Mononuclear cell (primary cell): ENCODE measurements around the gene GNGT2. TPM values are rescaled to one million over a fixed set of nuclear protein-coding genes. Genes with fewer than 3 reads are reported as not detected.

Experiments used
- H3K27me3 ChIP-seq: 2 replicates; pipeline ENCODE4 v1.6.0; 2011; ENCODE audit warnings: low read length, control low read depth; ENCODE audit not compliant: insufficient read depth
- H3K4me1 ChIP-seq: 2 replicates; pipeline ENCODE4 v1.5.1; 2011; ENCODE audit warnings: mild to moderate bottlenecking, low read length, control low read depth; ENCODE audit not compliant: insufficient read depth
- H3K4me3 ChIP-seq: 2 replicates; pipeline ENCODE4 v1.5.1; 2011; ENCODE audit warnings: mild to moderate bottlenecking, low read length, moderate library complexity
- H3K9me3 ChIP-seq: 2 replicates; pipeline ENCODE4 v1.5.1; 2011; ENCODE audit warnings: low read depth, mild to moderate bottlenecking, control low read depth, low read length
- total RNA-seq: library from RNA; depleted of rRNA; stranded (reverse); fragments of >200 nt; gene quantifications from one replicate; pipeline ENCODE4 v1.2.3, GENCODE V29; 2012

The GNGT2 gene
- total RNA-seq: 3.3 TPM

DNA sequence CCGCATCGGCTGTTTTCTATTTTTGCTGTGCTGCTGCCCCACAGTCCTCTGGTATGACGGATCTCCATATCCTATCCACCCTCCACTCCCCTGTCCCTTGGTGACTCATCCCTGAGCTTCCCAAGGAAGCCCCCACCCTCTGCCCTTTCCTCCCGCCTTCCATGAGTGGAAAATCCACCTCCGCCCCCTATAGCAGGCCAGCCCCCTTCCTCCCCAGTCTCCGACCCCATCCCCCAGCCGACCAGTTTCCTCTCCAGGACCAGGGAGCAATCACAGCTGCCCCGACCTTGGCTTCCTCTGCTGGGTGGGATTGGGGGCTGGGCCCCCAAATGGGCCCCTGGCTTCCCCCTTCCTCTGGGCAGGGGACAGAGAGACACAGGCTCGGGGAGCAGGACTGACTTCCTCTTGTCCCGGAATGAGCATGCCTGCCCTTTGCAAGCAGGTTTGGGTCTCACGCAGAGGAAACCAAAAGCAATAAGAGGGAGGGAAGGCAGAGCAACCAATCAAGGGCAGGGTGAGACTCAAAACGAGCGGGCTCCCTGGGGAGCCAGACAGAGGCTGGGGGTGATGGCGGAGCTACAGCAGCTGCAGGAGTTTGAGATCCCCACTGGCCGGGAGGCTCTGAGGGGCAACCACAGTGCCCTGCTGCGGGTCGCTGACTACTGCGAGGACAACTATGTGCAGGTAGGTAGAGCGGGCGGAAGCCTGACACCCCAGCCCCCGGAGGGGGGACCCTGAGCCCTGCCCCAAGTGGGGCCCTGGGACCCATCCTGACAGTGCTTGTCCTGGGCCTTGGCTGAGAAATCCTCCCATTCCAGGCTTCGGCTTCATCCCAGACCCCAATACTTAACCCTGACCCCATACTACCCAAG, at the start of gene GNGT2, which contains the start of gene ABI3:
Gene GNGT2, minus strand, starts transcription at position 417 of the 872 bp plus-strand sequence. CDS start 3,152 bp downstream, outside the sequence.
Gene ABI3, plus strand, starts transcription at position 550 of the 872 bp plus-strand sequence. Its CDS starts 18 bp downstream, at position 568.
- Histone ChIP-seq H3K9me3 (no peaks in the 10 kb centered on the region), H3K4me1 (peaks cover 78% of the 10 kb centered on the region), H3K4me3 (peak within 1 kb of the TSS; percentile 45), H3K27me3 (no peaks in the 10 kb centered on the region)

DNA sequence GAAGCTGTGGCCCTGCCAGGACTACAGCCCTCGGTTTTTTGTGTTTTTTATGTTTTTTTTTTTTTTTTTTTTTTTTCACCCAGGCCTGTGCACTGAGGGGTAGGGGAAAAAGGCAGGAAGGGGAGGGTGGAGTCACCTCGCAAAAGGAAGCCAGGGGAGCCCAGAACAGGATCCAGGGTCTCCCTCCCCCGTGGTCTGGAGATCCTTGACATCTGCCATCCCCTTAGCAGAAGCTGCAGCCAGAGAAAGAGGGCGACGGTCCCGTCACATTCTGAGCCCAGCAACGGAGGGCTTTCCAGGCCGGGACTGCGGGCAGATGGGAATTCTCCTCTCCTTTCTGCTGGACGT, 49.3 kb upstream of the GNGT2 start:
- H3K9me3 ChIP-seq: no peaks in the 10 kb centered on the region
- H3K4me1 ChIP-seq: peaks cover 21% of the 10 kb centered on the region
- H3K27me3 ChIP-seq: no peaks in the 10 kb centered on the region
- peak overlapping the region; percentile 46 for H3K4me3 ChIP-seq

DNA sequence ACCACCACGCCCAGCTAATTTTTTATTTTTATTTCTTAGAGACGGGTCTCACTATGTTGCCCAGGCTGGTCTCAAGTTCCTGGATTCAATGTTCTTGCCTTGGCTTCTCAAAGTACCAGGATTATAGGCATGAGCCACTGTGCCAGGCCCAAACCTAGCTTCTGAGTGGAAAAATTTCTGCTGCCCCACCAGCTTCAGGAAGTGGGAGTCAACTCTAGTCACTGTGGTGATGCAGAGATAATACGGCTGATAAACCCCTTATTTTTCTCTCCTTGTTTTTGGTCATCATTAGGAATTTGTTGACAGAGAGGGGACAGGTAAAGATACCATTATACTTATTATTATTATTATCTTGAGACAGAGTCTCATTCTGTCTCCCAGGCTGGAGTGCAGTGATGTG, 48.0 kb upstream of the GNGT2 start:
- no peaks in the 10 kb centered on the region for H3K27me3 ChIP-seq
- no peaks in the 10 kb centered on the region for H3K9me3 ChIP-seq
- H3K4me1 ChIP-seq: peaks cover 21% of the 10 kb centered on the region
- no peak overlapping the region for H3K4me3 ChIP-seq

DNA sequence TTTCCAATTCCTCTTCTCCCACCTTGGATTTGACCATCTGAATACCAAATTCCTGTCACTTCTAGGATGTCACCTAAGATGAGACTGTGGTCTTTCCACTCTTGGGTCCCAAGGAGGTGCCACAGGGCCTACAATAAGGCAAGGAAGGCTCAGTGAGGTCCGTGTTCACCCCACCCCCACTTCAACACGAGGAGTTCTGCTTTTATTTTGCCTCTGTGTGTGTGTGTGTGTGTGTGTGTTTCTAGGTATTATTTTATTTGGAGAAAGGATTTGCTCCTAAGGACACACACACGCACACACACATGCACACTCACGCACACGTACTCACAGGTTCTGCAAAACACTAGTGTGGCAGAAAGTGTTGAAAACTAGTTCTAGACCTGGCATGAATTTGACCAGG, 44.8 kb upstream of the GNGT2 start:
- no peaks in the 10 kb centered on the region for H3K9me3 ChIP-seq
- H3K4me3 ChIP-seq: no peak overlapping the region
- H3K4me1 ChIP-seq: peaks cover 31% of the 10 kb centered on the region
- no peaks in the 10 kb centered on the region for H3K27me3 ChIP-seq

DNA sequence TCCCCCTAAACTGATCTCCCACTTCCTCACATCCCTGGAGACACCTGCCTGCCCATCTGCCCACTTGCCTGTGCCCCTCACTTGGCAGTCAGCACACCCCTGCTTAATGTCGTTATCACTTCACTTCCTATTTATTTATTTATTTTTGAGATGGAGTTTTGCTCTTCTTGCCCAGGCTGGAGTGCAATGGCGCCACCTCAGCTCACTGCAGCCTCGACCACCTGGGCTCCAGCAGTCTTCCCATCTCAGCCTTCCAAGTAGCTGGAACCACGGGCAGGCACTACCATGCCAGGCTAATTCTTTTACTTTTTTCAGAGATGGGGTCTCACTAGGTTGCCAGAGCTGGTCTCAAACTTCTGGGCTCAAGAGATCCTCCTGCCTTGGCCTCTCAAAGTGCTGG, 43.7 kb upstream of the GNGT2 start:
- no peaks in the 10 kb centered on the region for H3K27me3 ChIP-seq
- no peak overlapping the region for H3K4me3 ChIP-seq
- peaks cover 23% of the 10 kb centered on the region for H3K4me1 ChIP-seq
- H3K9me3 ChIP-seq: no peaks in the 10 kb centered on the region

DNA sequence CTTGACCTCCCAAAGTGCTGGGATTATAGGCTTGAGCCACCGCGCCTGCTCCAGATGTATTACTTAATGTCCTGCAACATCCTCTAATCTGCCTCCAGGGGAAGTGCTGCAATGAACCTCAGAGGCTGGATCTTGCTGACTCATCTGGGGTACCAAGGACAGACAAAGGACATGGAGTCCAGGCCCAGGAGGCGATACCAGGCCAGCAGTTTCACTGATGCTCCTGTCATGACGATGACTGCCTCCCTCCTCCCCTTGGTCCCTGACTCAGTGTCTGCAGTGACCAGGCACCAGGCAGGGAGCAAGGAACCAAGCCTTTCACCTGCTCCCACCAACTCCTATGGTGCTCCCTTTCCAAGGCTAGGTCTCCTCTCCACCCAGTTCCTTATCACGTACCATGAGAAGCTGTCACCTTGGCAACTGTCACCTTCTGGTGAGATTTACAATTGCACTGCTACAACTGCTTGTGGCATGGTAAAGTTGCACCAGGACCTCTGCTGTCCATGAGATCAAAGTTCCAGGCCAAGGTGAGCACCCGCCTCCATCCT, 41.8 kb upstream of the GNGT2 start:
- H3K4me3 ChIP-seq: no peak overlapping the region
- H3K9me3 ChIP-seq: no peaks in the 10 kb centered on the region
- H3K27me3 ChIP-seq: no peaks in the 10 kb centered on the region
- peaks cover 23% of the 10 kb centered on the region for H3K4me1 ChIP-seq

DNA sequence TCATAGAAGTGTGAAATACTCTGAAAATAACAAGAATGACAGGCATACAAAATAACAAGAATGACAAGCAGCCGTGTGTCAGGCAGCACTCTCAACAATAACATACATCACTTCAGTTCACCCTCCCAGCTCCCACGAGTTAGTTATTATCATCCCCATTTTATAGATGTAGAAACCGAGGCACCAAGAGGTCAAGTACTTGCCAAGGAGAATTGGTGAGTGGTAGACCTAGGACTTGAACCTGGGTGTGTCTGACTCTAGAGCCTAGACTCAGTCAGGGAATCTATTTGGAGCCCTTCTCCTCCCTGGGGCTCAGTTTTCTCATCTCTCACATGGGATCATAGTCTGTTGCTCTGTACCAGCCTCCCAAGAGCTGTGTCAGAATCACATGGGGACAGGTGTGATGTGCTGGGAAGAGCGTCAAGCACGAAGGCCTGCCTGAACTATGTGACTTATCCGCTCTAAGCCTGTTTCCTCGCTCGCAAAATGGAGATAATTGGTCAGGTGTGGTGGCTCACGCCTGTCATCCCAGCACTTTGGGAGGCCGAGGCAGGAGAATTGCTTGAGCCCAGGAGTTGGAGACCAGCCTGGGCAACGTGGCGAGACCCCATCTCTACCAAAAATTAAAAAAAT, 39.6 kb upstream of the GNGT2 start:
- H3K9me3 ChIP-seq: no peaks in the 10 kb centered on the region
- no peaks in the 10 kb centered on the region for H3K27me3 ChIP-seq

DNA sequence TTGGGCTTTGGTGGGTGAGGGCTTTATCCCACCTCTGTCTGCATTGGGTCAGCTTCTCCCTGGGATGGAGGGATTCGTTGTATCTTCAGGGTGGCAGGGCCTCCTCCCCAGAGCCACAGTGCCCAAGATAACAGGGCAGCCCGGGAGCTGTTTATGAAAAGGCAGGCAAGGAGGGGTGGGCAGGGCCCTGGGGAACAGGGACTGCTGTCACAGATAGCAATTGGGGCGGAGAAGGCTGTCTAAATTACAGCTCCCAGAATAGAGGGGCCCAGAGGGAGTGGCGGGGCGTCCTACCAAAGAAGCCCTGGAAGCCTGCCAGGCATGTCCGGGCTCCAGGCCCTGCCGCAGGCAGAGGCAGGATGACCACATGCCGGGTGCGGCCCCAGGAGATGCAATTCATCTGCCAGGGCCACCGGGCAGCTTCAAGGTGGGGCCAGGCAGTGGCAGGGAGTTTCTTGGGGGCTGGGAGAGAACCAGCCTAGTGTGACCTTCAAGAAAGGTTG, 39.0 kb upstream of the GNGT2 start:
- no peaks in the 10 kb centered on the region for H3K27me3 ChIP-seq
- H3K9me3 ChIP-seq: no peaks in the 10 kb centered on the region
- no peak overlapping the region for H3K4me3 ChIP-seq
- H3K4me1 ChIP-seq: peaks cover 19% of the 10 kb centered on the region

More for the DNA sequence above, 39.6 kb upstream of the GNGT2 start:
- no peak overlapping the region for H3K4me3 ChIP-seq
- peaks cover 22% of the 10 kb centered on the region for H3K4me1 ChIP-seq

DNA sequence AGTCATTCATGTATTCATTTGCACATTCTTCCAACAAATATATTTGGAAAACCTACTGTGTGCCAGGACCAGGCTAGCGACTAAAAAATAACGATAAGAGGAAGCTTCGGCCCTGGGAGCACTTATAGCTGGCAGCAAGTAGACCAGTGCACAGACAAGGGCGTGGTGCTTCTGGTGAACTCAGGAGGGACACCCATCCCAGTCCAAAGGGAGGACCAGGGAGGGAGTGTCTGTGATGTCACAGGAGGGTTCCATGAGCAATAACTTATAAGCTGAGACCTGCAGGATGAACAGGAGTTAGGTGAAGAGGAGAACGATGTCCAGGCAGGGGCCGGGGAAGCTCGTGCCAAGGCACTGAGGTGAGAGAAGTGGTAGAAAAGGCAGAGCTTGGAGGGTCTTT, 37.6 kb upstream of the GNGT2 start:
- no peak overlapping the region for H3K4me3 ChIP-seq
- peaks cover 18% of the 10 kb centered on the region for H3K4me1 ChIP-seq

DNA sequence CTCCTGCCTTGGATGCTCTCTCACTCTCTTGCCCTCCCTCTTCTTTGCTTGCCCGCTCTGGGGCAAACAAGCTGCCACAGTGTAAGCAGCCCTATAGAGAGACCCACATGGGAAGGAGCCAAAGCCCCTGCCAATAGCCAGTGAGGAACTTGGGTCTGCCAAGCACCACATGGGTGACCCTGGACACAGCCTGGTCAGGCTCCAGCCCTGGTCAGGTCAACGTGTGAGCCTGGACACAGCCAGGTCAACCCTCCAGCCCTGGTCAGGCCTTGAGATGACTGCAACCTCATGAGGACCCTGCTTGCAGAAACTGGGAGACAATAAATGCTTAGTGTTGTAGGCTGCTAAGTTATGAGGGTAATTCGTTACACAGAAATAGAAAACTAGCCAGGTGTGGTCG, 34.5 kb upstream of the GNGT2 start:
- H3K27me3 ChIP-seq: no peaks in the 10 kb centered on the region
- no peak overlapping the region for H3K4me3 ChIP-seq
- H3K9me3 ChIP-seq: no peaks in the 10 kb centered on the region
- H3K4me1 ChIP-seq: no peaks in the 10 kb centered on the region

More for the DNA sequence above, 37.6 kb upstream of the GNGT2 start:
- H3K27me3 ChIP-seq: no peaks in the 10 kb centered on the region
- H3K9me3 ChIP-seq: no peaks in the 10 kb centered on the region

DNA sequence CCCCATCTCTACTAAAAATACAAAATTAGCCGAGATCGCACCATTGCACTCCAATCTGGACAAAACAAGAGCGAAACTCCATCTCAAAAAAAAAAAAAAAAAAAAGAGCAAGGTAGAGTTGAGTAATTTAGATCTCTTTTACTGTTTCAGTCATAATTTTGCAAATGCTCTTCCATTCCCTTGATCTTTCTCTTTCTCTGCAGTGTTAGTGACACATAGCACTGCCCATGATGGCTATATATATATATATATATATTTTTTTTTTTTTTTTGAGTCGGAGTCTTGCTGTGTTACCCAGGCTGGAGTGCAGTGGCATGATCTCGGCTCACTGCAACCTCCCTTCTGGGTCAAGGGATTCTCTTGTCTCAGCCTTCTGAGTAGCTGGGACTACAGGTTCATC, 32.4 kb upstream of the GNGT2 start:
- H3K9me3 ChIP-seq: no peaks in the 10 kb centered on the region
- H3K4me3 ChIP-seq: no peak overlapping the region
- H3K4me1 ChIP-seq: no peaks in the 10 kb centered on the region
- H3K27me3 ChIP-seq: no peaks in the 10 kb centered on the region

DNA sequence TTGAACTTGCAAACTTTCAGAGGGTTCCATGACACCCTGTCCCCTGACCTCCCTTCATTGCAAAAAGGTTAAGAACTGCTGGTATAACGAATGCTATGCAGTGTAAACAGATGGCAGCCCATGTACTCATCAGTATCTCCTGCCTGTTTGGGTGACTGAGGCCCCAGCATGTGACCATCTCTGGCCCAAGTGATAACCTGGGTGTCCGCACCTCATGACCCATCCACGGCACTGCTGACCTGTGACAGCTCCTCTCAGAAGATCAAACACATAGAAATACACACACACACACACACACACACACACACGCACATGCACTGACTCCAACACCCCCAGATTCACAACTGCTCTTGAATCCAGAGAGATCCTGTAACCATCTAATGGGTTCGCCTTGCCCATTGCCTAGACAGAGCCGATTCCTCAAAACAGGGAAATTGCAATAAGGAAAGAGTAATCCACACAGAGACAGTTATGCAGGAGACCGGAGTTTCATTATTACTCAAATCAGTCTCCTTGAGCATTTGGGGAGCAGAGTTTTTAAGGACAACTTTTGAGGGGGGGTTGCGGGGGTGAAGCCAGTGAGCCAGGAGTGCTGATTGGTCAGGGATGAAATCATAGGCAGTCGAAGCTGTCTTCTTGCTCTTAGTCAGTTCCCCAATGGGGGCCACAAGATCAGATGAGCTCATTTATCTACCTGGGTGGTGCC, 31.5 kb upstream of the GNGT2 start:
- Histone ChIP-seq H3K27me3 (no peaks in the 10 kb centered on the region), H3K4me1 (peaks cover 5% of the 10 kb centered on the region), H3K9me3 (no peaks in the 10 kb centered on the region)

DNA sequence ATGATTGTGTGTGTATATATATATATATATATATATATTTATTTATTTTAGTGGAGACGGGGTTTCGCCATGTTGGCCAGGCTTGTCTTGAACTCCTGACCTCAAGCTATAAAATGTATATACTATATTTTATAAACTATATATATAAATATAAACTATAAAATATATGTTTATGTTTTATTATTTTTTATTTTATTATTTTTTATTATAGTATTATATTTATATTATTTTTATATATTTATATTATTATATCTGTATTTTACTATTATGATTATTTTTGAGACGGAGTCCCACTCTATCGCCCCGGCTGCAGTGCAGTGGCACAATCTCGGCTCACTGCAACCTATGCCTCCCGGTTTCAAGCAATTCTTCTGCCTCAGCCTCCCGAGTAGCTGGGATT, 30.7 kb upstream of the GNGT2 start:
- Histone ChIP-seq H3K9me3 (no peaks in the 10 kb centered on the region), H3K27me3 (no peaks in the 10 kb centered on the region), H3K4me3 (no peak overlapping the region), H3K4me1 (peaks cover 10% of the 10 kb centered on the region)

More for the DNA sequence above, 31.5 kb upstream of the GNGT2 start:
- H3K4me3 ChIP-seq: no peak overlapping the region

DNA sequence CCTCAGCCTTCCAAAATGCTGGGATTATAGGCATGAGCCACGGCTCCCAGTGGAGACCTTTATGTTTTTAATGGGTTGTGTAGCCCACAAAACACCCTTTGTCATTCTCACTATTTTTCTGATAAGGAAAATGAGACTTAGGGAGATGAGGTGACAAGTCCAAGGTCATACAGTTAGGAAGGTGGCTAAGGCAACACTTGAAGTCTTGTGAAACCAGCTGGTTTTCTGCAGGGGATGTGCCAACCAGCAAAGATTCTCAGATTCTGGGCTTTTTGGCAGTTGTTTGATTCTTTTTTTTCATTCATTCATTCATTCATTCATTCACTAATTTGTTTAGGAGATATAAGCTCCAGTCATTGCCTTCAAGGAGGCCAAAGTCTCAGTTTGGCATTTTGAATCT, 30.2 kb upstream of the GNGT2 start:
- no peaks in the 10 kb centered on the region for H3K27me3 ChIP-seq
- peaks cover 14% of the 10 kb centered on the region for H3K4me1 ChIP-seq
- H3K4me3 ChIP-seq: no peak overlapping the region
- H3K9me3 ChIP-seq: no peaks in the 10 kb centered on the region

DNA sequence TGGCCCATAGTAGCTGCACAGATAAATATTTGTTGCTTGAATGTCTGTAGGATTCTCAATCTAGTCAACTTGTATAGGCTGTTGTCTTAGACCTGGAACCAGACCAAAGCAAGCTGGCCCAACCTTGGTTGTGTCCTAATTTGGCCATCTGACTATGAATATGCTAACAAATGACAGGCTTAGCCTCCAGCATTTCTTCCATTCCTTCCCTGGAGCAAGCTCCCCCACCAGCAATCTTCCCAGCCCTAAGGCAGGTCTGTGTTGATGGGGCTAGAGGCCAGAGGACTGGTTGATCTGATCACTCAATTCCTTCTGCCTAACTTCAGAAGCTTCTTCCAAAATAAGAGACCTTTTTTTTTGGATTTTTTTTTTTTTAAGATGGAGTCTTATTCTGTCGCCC, 29.6 kb upstream of the GNGT2 start:
- Histone ChIP-seq H3K4me3 (no peak overlapping the region), H3K27me3 (no peaks in the 10 kb centered on the region), H3K4me1 (peaks cover 20% of the 10 kb centered on the region), H3K9me3 (no peaks in the 10 kb centered on the region)
